D341Med (cell line): ENCODE data around the gene AFF2.

Experiments
- DNase-seq: peaks from one replicate; pipeline ENCODE4 v3.0.0; 2012; ENCODE audit warnings: low spot score

AFF2 gene

GRCh38 chrX:148929686-148930085 is 429.3 kb downstream of the AFF2 start:
- no peak for DNase-seq

- no peak for DNase-seq
These were observed 429.9 kb downstream of the AFF2 start for GRCh38 chrX:148930206-148930729.

- DNase-seq = no peak
These were observed 433.5 kb downstream of the AFF2 start for GRCh38 chrX:148933881-148934280.

- no peak for DNase-seq
These were observed 437.9 kb downstream of the AFF2 start for GRCh38 chrX:148938348-148938747.

GRCh38 chrX:148940411-148940996 is 440.1 kb downstream of the AFF2 start:
- DNase-seq = no peak

GRCh38 chrX:148942754-148943153 is 442.3 kb downstream of the AFF2 start:
- no peak for DNase-seq

- no peak for DNase-seq
These were observed 447.1 kb downstream of the AFF2 start for GRCh38 chrX:148947399-148947975.

- DNase-seq = no peak
These were observed 455.9 kb downstream of the AFF2 start for GRCh38 chrX:148956352-148956751.

- no peak for DNase-seq
These were observed 458.5 kb downstream of the AFF2 start for GRCh38 chrX:148958901-148959300.

GRCh38 chrX:148960060-148960459 is 459.6 kb downstream of the AFF2 start:
- DNase-seq = no peak

GRCh38 chrX:148961985-148962384 is 461.6 kb downstream of the AFF2 start:
- DNase-seq = no peak

GRCh38 chrX:148976571-148977400 is 476.4 kb downstream of the AFF2 start:
- DNase-seq = no peak

- DNase-seq = no peak
These were observed 479.4 kb downstream of the AFF2 start for GRCh38 chrX:148979786-148980185.

GRCh38 chrX:148984238-148984637 is 483.8 kb downstream of the AFF2 start:
- no peak for DNase-seq

GRCh38 chrX:148991502-148991901 is 491.1 kb downstream of the AFF2 start:
- no peak for DNase-seq

- DNase-seq = peak; percentile 21
These were observed 495.2 kb downstream of the AFF2 start for GRCh38 chrX:148995661-148996060.

- DNase-seq = no peak
These were observed 501.9 kb downstream of the AFF2 start for GRCh38 chrX:149002320-149002719.

GRCh38 chrX:149003863-149004660 is 503.6 kb downstream of the AFF2 start:
- no peak for DNase-seq

GRCh38 chrX:149004936-149005335 is 504.5 kb downstream of the AFF2 start:
- no peak for DNase-seq

- no peak for DNase-seq
These were observed 505.8 kb downstream of the AFF2 start for GRCh38 chrX:149006235-149006634.

GRCh38 chrX:149007423-149007822 is 507.0 kb downstream of the AFF2 start:
- no peak for DNase-seq
